GM18505 (cell line): ENCODE measurements around the gene ANKRD2.

Experiments
- ATAC-seq: cut with Tn5 transposase; IDR thresholded peaks from one replicate; pipeline ENCODE4 v1.9.1; 2021; ENCODE audit not compliant: unreplicated experiment
- POLR2A ChIP-seq: IDR thresholded peaks from 4 replicates; pipeline ENCODE4 v1.6.1; 2011; ENCODE audit warnings: borderline replicate concordance; ENCODE audit not compliant: insufficient read depth, insufficient read length; ENCODE audit errors: extremely low read depth

ANKRD2 gene

GRCh38 chr10:97538839-97539238 lies 33.7 kb upstream of the ANKRD2 start:
- ATAC-seq = no peak
- no peak for TF ChIP-seq POLR2A

- TF ChIP-seq POLR2A = no peak
Measured at GRCh38 chr10:97539523-97540200, 32.9 kb upstream of the ANKRD2 start.

GRCh38 chr10:97540669-97541500 lies 31.7 kb upstream of the ANKRD2 start:
- no peak for ATAC-seq
- TF ChIP-seq POLR2A = no peak

More at GRCh38 chr10:97539523-97540200, 32.9 kb upstream of the ANKRD2 start:
- no peak for ATAC-seq

GRCh38 chr10:97542169-97543024 lies 30.2 kb upstream of the ANKRD2 start:
- TF ChIP-seq POLR2A = no peak
- ATAC-seq = no peak

GRCh38 chr10:97543025-97543546 lies 29.5 kb upstream of the ANKRD2 start:
- no peak for ATAC-seq
- TF ChIP-seq POLR2A = no peak

GRCh38 chr10:97546456-97547270 lies 25.9 kb upstream of the ANKRD2 start:
- ATAC-seq = no peak
- TF ChIP-seq POLR2A = no peak

- TF ChIP-seq POLR2A = no peak
- no peak for ATAC-seq
Measured at GRCh38 chr10:97547271-97547600, 25.3 kb upstream of the ANKRD2 start.

- TF ChIP-seq POLR2A = no peak
- no peak for ATAC-seq
Measured at GRCh38 chr10:97547962-97548361, 24.6 kb upstream of the ANKRD2 start.

GRCh38 chr10:97548828-97549455 lies 23.6 kb upstream of the ANKRD2 start:
- no peak for ATAC-seq
- TF ChIP-seq POLR2A = no peak

GRCh38 chr10:97549587-97550322 lies 22.8 kb upstream of the ANKRD2 start:
- TF ChIP-seq POLR2A = no peak
- ATAC-seq = no peak

GRCh38 chr10:97550336-97551149 lies 22.0 kb upstream of the ANKRD2 start:
- TF ChIP-seq POLR2A = no peak
- ATAC-seq = no peak

- no peak for TF ChIP-seq POLR2A
- ATAC-seq = no peak
Measured at GRCh38 chr10:97551271-97551670, 21.3 kb upstream of the ANKRD2 start.
